NCI-H345 treated with DMSO at 0.1 percent for 48 hours (cell line): ENCODE results near the gene NKAPL.

Experiments
- DNase-seq: peaks from one replicate; lab custom pipeline; 2025; ENCODE audit not compliant: unreplicated experiment; lab: John Stamatoyannopoulos, UW

NKAPL gene

GRCh38 chr6:28258877-28259777 is at the start of gene NKAPL:
NKAPL (plus strand) TSS chr6:28259297; CDS start chr6:28259372, 75 bp downstream.
- no peak for DNase-seq

GRCh38 chr6:28209753-28210535 is 49.2 kb upstream of the NKAPL start:
- DNase-seq: no peak

DNA sequence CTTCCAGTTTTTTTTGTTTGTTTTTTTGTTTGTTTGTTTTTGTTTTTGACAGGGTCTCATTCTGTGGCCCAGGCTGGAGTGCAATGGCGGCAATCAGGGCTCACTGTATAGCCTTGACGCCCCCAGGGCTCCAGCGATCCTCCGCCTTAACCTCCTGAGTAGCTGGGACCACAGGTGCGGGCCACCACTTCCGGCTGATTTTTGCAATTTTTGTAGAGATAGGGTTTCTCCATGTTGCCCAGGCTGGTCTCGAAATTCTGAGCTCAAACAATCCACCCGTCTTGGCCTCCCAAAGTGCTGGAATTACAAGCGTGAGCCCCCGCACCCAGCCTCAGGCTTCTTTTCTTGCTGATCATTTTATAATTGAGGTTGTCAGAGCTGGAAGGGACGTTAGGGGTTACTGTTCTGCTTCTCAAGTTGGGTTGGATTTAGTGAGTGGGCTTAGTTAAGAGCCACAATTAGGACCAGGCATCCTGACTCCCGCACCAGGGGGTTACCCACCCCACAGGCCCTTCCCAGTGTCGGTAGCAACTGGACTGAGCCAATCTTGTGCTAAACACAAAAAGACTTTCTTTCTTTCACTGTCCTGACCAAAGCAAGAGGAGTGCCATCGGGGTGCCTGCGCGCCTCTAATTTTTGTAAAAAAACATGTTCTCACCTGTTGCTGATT is 47.1 kb upstream of the NKAPL start:
- DNase-seq: no peak

- peak; percentile 29 for DNase-seq
These were observed 46.4 kb upstream of the NKAPL start for GRCh38 chr6:28212510-28213212.

DNA sequence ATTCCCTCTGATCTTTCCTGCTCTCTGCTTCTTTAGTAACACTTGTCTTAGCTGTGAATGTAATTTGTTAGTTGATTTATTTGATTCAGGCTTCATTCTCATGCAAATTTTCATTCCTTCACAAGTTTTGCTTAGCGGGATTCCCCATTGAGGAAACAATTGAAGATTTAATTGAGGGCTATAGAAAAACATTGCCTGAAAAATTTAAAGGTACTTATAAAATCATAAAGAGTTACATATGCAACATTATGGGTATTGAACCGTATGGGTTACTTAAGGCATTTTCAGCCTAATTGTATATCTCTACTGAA is 45.9 kb upstream of the NKAPL start:
- no peak for DNase-seq

DNA sequence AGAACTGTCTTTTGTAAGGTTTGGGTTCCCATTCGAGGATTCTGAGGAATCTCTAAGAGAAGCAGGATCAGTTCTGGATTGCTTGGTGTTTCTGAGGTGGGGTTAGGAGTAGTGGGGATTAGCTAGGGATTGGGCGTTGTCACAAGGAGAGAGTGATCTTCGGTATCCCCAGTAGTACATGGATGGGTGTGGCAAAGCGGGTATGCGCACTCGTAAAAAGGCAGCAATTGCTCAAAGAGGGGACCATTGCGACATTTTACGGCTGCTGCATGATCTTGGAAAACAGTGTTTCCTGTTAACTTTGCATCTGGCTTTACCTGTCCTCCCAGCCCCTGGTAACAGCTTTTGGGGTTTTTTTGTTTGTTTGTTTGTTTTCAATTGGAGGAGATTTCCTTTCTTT is 43.7 kb upstream of the NKAPL start:
- no peak for DNase-seq

- no peak for DNase-seq
These were observed 41.2 kb upstream of the NKAPL start for GRCh38 chr6:28217890-28218289.

GRCh38 chr6:28218312-28219248 is 40.5 kb upstream of the NKAPL start:
- DNase-seq: peak; percentile 18

GRCh38 chr6:28220257-28221133 is 38.6 kb upstream of the NKAPL start:
- no peak for DNase-seq

DNA sequence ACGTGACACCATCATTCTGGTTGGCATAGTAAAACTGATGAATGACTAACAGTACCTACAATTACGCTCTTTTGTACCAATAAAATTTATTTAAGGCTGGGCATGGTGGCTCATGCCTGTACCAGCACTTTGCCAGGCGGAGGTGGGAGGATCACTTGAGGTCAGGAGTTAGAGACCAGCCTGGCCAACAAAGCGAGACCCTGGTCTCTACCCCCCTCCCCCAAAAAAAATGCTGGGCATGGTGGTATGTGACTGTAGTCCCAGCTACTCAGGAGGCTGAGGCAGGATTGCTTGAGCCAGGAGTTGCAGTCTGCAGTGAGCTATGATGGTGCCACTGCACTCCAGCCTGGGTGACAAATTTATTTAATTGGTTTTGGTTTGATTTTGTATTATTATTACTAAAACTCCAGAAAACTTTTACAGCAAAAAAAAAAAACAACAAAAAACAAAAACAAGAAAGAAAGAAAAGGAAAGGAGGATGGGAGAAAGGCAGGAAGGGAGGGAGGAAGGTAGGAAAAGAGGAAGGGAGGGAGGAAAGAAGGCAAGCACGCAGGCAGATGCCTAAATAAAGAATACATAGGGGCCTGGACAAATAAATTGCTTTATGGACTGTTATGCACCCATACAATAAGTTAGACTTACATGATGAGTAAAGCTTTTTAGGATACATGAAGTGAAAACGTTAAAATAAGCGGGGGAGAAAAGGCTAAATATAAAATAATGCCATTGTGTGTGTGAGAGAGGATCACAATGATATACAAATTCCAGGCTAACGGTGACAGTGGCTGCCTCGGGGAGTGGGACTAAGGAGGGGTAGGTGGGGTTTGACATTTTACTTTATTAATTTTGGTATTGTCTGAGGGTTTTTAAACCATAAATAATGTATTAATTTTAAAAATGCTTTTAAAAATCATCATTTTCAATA is 34.7 kb upstream of the NKAPL start:
- DNase-seq: no peak

DNA sequence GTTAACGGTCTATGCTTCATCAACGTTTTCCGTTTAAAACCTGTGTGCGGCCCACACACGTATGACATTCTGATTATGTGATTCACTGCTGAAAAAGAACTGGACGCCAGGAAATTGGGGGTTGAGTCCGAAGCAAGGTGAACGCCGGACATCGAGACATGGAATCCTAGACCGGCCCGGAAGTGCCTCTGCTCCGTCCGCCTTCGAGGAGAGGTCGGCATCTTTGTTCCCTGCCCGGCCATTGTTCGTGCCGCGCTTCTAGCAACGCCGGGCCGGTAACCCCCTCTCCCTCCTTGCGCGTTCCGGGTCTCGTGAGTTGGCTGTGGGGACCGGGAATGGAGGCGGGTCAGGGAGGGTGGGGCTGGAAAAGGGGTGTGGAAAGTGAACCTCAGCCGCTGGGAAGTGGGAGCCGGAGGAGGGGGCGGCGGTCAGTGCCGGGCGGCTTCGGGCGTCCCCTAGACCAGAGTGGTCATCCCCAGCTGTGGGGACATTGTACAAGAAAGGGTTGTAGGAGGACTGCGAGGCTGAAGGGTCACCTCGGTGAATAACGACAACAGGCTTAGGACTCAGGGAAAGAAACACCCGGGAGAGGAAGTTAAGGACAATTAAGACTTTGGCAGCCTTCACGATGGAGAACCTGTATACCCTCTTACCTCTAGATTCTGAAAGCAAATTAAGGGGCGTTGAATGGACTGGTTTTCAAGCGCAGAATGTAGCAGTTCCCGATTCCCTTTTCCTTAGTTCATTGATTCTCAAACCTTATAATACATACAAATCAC is 33.9 kb upstream of the NKAPL start, which contains the start of gene ZSCAN9:
Gene ZSCAN9 (plus strand): TSS at position 220 of the 779 bp plus-strand sequence. CDS start 1,810 bp downstream, outside the sequence.
- DNase-seq: peak; percentile 49

- no peak for DNase-seq
These were observed 32.6 kb upstream of the NKAPL start for GRCh38 chr6:28226460-28226859.

DNA sequence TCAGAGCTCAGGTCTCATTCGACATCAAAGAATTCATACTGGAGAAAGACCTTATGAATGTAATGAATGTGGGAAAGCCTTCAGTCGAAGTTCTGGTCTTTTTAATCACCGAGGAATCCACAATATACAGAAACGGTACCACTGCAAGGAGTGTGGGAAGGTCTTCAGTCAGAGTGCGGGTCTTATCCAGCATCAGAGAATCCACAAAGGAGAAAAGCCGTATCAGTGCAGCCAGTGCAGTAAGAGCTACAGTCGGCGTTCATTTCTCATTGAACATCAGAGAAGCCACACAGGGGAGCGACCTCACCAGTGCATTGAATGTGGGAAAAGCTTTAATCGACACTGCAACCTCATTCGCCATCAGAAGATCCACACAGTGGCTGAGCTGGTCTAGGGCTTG is 26.3 kb upstream of the NKAPL start:
- DNase-seq: no peak

DNA sequence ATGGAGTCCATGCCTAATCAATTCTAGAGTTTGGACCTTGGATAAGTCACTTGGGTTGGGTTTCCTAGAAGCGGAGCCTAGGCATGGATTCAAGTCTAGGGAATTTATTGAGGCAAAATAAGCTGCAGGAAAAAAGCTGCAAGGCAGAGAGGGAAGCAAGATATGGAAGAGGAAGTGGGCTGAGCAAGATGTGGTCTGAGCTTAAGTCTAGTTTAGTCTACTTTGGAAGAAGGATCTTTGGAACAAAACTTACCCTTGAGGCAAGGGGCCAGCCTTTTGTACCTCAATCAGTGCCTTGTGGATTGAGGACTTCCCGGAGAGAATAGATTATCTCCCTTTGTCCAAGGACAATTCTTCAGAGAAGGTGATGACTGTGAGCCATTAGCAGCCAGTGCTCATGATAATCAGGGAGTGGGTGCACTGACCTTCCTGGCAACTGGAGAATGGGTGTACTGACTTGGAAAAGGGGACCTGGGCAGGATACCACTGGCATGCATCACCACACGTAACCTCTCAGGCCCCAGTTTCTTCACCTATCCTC is 23.1 kb upstream of the NKAPL start:
- no peak for DNase-seq

- DNase-seq: no peak
These were observed 19.5 kb upstream of the NKAPL start for GRCh38 chr6:28239636-28240035.

DNA sequence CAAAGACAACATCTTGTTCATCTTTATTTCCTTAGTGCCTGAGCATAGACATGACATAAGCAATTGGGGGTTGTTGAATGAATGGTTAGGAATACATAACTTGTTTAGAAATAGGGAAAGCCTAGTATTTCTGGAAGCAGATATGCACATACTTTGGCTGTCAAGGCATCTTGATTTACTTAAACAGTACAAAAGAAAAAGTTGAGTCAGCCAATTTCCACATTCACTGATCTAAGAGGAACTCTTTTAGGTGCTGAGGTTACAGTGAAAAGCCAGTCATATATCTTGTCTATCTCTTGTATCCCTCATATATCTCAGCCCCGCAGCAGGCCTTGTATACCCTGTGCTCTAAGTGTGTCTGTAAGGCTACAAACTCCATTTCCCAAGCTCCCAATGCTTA is 18.6 kb upstream of the NKAPL start:
- DNase-seq: no peak

DNA sequence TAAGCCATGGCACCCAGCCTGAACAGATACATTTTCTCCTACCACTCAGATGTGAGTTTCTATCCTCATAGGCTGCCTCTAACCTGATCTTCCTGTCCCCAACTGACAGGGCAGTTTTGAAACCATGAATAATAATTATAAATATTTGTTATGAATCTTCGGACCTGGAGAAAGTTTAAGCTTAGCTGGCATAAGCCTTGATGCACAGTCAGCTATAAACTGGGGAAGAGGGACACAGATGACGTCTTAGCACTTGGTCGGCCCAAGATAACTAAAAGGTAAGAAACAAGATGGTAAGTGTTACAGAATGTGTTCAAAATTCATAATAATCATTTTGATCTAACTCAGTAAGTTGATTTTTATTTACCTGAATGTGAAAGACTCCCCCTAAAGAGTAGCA is 15.2 kb upstream of the NKAPL start:
- no peak for DNase-seq
